ENCODE data around the gene EEF2K. TPM values are rescaled to one million over a fixed set of nuclear protein-coding genes. Genes with fewer than 3 reads are reported as not detected.
A peak's percentile ranks its signal among the peaks of the same experiment; 100 is the strongest.
"Not testable (repeated sequence)": the region's sequence is repeated elsewhere in the genome, so short reads cannot be mapped to it uniquely, and the experiment has no call there.

The EEF2K gene
- polyA plus RNA-seq, 3 donors from 2014 or later = 1.1 to 3.2 TPM; not detected in 1

- peak overlapping the region; percentile 6 to 77 (median 58) for H3K27ac Mint-ChIP-seq
- H3K36me3 Mint-ChIP-seq = peaks cover 3 to 14% (median 4%) of the 10 kb centered on the region in 3 donors
- peaks cover 40 to 62% of the 10 kb centered on the region in 2 donors for H3K4me1 Mint-ChIP-seq
- peak overlapping the region in 1 of 5 donors; percentile 18 for H3K4me3 Mint-ChIP-seq
- peaks cover 0 to 3% (median 0%) of the 10 kb centered on the region in 6 donors for H3K9me3 Mint-ChIP-seq
- peak in 2 of 3 donors; percentile 21 for DNase-seq
- peaks cover 24 to 31% (median 29%) of the 10 kb centered on the region in 3 donors for H3K27me3 Mint-ChIP-seq (ENCODE audit: low read depth in 3 of 3)
These were observed 94.5 kb downstream of the EEF2K start for GRCh38 chr16:22300427-22301071.

DNA sequence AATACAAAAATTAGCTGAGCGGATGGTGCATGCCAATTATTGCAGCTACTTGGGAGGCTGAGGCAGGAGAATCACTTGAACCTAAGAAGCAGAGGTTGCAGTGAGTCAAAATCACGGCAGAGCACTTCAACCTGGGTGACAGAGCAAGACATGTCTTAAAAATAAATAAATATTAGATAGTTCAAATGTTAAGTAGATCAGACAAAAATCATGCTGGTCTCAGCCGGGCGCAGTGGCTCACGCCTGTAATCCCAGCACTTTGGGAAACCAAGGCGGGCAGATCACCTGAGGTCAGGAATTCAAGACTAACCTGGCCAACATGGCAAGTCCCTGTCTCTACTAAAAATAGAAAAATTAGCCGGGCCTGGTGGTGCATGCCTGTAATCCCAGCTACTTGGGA is 95.3 kb downstream of the EEF2K start:
- Mint-ChIP-seq H3K4me1 (peaks cover 35 to 55% of the 10 kb centered on the region in 2 donors), H3K27me3 (ENCODE audit: low read depth in 3 of 3) (peaks cover 22 to 24% (median 24%) of the 10 kb centered on the region in 3 donors), H3K36me3 (peaks cover 3 to 15% (median 4%) of the 10 kb centered on the region in 3 donors)
- DNase-seq, H3K27ac Mint-ChIP-seq, H3K9me3 Mint-ChIP-seq, H3K4me3 Mint-ChIP-seq: not testable (repeated sequence)

DNA sequence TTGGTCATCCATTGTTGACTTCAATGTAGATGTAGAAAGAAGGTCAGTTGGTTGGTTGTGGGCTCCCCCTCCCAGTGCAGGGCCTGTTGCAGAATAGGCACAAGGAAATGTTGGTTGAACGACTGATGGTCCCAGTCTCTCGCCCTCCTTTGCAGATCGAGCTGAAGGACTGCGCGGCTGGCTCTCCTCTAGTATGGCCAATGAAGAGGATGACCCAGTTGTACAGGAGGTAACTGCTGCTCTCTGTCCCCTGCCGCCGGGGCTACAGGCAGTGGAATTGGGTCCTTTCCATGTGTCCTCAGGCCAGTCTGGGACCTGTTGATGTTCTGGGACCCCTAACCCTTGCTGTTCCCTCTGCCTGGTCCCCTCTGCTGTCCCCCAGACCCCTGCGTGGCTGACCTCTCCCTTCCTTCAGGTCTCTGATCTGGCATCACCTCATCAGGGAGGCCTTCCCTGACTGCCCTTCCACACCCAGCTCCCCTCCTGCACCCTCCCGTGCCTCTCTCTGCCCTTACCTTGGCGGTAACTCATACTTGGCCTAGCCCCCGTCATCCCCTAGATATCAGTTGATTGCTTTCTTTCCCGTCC is 96.8 kb downstream of the EEF2K start:
- Mint-ChIP-seq H3K27me3 (ENCODE audit: low read depth in 3 of 3) (peaks cover 10 to 14% (median 11%) of the 10 kb centered on the region in 3 donors), H3K27ac (peak overlapping the region in 2 of 6 donors; percentile 30 to 51), H3K4me1 (peaks cover 31 to 48% of the 10 kb centered on the region in 2 donors), H3K36me3 (peaks cover 3 to 17% (median 4%) of the 10 kb centered on the region in 3 donors), H3K9me3 (no peaks in the 10 kb centered on the region), H3K4me3 (peak overlapping the region in 1 of 5 donors; percentile 32)
- DNase-seq = no peak

DNA sequence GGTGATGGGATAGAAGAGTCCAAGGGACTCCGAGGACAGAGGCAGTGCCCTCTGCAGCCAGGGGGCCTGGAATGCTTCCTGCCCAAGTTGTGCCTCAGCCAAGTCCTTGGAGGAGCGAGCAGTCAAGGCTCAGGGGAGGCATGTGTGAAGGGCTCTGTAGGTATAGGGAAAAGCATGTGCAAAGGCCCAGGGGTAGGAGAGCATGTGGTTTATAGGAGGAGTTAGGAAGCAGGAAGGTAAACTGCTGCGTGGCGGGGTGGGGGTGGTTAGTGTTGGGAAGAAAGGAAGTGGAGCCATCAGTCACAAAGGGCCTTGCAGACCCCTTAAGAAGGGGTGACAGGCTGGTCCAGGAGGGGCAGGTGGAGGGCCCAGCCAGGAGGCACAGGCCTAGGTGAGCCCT is 98.3 kb downstream of the EEF2K start:
- no peak overlapping the region for H3K4me3 Mint-ChIP-seq
- H3K9me3 Mint-ChIP-seq = no peaks in the 10 kb centered on the region
- peaks cover 0 to 8% (median 3%) of the 10 kb centered on the region in 3 donors for H3K27me3 Mint-ChIP-seq (ENCODE audit: low read depth in 3 of 3)
- H3K36me3 Mint-ChIP-seq = peaks cover 3 to 18% (median 4%) of the 10 kb centered on the region in 3 donors
- no peak overlapping the region for H3K27ac Mint-ChIP-seq
- no peak for DNase-seq
- peaks cover 19 to 33% of the 10 kb centered on the region in 2 donors for H3K4me1 Mint-ChIP-seq

- Mint-ChIP-seq H3K9me3 (no peaks in the 10 kb centered on the region), H3K27ac (no peak overlapping the region), H3K27me3 (ENCODE audit: low read depth in 3 of 3) (peaks cover 0 to 4% (median 3%) of the 10 kb centered on the region in 3 donors), H3K36me3 (peaks cover 3 to 20% (median 5%) of the 10 kb centered on the region in 3 donors), H3K4me3 (no peak overlapping the region), H3K4me1 (peaks cover 5 to 15% of the 10 kb centered on the region in 2 donors)
- no peak for DNase-seq
These were observed 100.7 kb downstream of the EEF2K start for GRCh38 chr16:22306788-22307187.

- Mint-ChIP-seq H3K27me3 (ENCODE audit: low read depth in 3 of 3) (peaks cover 0 to 4% (median 3%) of the 10 kb centered on the region in 3 donors), H3K4me3 (no peak overlapping the region), H3K9me3 (no peaks in the 10 kb centered on the region), H3K36me3 (peaks cover 3 to 25% (median 4%) of the 10 kb centered on the region in 3 donors), H3K4me1 (peaks cover 0 to 5% of the 10 kb centered on the region in 2 donors), H3K27ac (no peak overlapping the region)
- DNase-seq = no peak
These were observed 101.8 kb downstream of the EEF2K start for GRCh38 chr16:22307838-22308237.

- Mint-ChIP-seq H3K36me3 (peaks cover 3 to 23% (median 4%) of the 10 kb centered on the region in 3 donors), H3K4me1 (no peaks in the 10 kb centered on the region), H3K27me3 (ENCODE audit: low read depth in 3 of 3) (peaks cover 0 to 4% (median 2%) of the 10 kb centered on the region in 3 donors), H3K4me3 (no peak overlapping the region), H3K9me3 (no peaks in the 10 kb centered on the region), H3K27ac (no peak overlapping the region)
- no peak for DNase-seq
These were observed 102.9 kb downstream of the EEF2K start for GRCh38 chr16:22308824-22309520.

DNA sequence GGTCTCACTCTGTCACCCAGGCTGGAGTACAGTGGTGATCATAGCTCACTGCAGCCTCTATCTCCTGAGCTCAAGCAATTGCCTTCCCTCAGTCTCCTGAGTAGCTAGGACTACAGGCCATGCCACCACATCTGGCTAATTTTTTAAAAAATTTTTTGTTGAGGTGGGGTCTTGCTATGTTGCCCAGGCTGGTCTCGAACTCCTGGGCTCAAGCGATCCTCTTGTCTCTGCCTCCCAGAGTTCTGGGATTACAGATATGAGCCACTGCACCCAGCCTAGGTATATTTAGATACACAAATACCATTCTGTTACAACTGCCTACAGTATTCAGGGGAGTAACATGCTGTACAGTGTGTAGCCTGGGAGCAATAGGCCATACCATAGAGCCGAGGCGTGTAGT is 105.4 kb downstream of the EEF2K start:
- H3K4me1 Mint-ChIP-seq = no peaks in the 10 kb centered on the region
- H3K27ac Mint-ChIP-seq = no peak overlapping the region
- H3K27me3 Mint-ChIP-seq (ENCODE audit: low read depth in 3 of 3) = peaks cover 0 to 4% (median 0%) of the 10 kb centered on the region in 3 donors
- no peak for DNase-seq
- H3K36me3 Mint-ChIP-seq = peaks cover 5 to 30% (median 10%) of the 10 kb centered on the region in 3 donors
- H3K4me3 Mint-ChIP-seq = no peak overlapping the region
- H3K9me3 Mint-ChIP-seq = no peaks in the 10 kb centered on the region

- Mint-ChIP-seq H3K9me3 (no peaks in the 10 kb centered on the region), H3K27ac (no peak overlapping the region), H3K4me1 (no peaks in the 10 kb centered on the region), H3K36me3 (peaks cover 8 to 34% (median 10%) of the 10 kb centered on the region in 3 donors), H3K27me3 (ENCODE audit: low read depth in 3 of 3) (peaks cover 0 to under 1% (median 0%) of the 10 kb centered on the region in 3 donors), H3K4me3 (no peak overlapping the region)
- DNase-seq = no peak
These were observed 107.1 kb downstream of the EEF2K start for GRCh38 chr16:22312897-22313781.

GRCh38 chr16:22313876-22314470 is 107.9 kb downstream of the EEF2K start:
- H3K36me3 Mint-ChIP-seq = peaks cover 8 to 34% (median 10%) of the 10 kb centered on the region in 3 donors
- no peak overlapping the region for H3K4me3 Mint-ChIP-seq
- no peaks in the 10 kb centered on the region for H3K9me3 Mint-ChIP-seq
- peak overlapping the region in 1 of 6 donors; percentile 12 for H3K27ac Mint-ChIP-seq
- H3K4me1 Mint-ChIP-seq = peaks cover 0 to 1% of the 10 kb centered on the region in 2 donors
- H3K27me3 Mint-ChIP-seq (ENCODE audit: low read depth in 3 of 3) = no peaks in the 10 kb centered on the region
- no peak for DNase-seq

DNA sequence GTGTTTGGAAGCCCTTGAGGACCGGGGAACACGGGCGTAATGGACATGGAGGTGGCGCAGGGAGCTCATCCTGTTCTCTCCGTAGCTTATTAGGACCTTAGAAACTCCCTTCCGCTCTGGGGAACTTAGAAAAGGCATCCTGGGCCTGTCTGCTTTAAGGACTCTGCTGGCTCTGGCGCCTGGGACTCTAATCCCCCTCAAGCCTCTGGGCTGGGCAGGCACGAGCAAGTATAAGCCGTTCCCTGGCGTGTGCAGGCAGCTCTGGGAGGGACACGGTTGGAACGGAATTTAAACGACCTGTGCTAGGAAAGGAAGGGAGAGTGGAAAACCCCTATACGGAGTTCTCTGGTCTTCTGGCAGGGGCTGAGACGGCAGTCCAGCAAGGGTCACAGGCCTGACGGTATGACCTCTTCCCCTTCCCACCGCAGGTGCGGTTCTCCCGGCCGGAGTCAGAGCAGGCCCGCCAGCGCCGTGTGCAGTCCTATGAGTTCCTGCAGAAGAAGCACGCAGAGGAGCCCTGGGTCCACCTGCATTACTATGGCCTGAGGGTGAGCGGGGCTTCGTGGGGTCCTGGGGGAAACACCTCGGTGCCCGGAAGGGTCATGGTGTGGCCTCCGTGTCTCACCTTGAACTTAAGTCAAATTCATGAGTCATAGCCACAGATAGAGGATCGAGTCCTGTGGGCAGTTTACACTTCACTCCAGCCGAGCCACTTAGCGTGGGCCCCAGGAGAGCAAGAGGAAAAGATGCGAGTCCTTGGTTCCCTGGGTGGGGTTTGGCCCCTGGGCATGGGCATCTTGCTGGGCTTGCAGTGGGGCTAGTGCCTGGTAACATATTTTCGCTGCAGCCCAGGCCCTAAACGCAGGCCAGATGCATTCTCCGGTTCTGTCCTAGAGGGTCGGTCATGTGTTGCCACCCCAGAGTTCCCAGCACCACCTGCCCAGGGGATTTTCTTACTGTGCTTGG is 108.9 kb downstream of the EEF2K start:
- DNase-seq = no peak
- no peaks in the 10 kb centered on the region for H3K9me3 Mint-ChIP-seq
- H3K27ac Mint-ChIP-seq = peak overlapping the region in 2 of 6 donors; percentile 24 to 56
- no peak overlapping the region for H3K4me3 Mint-ChIP-seq
- peaks cover 0 to 1% of the 10 kb centered on the region in 2 donors for H3K4me1 Mint-ChIP-seq
- peaks cover 14 to 40% (median 14%) of the 10 kb centered on the region in 3 donors for H3K36me3 Mint-ChIP-seq
- H3K27me3 Mint-ChIP-seq (ENCODE audit: low read depth in 3 of 3) = no peaks in the 10 kb centered on the region

DNA sequence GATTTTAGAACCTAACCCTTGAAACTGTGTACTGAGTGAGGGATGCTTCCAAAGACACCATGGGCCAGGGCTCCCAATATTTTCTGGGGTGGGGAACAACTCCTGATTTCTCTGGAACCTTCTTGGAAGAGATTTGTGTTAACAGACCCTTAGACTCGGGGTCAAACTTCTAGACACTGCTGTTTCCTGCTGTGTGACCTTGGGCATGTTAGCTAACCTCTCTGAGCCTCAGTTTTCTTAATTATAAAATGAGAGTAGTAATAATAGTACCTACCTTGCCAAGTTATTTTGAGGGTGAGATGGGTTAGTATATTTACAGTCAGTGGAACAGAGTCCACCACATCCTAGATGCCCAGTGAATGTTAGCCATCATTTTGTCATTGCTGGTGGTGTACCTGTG is 109.9 kb downstream of the EEF2K start:
- Mint-ChIP-seq H3K4me3 (no peak overlapping the region), H3K27me3 (ENCODE audit: low read depth in 3 of 3) (no peaks in the 10 kb centered on the region), H3K9me3 (no peaks in the 10 kb centered on the region), H3K27ac (peak overlapping the region in 1 of 6 donors; percentile 45), H3K36me3 (peaks cover 14 to 48% (median 15%) of the 10 kb centered on the region in 3 donors), H3K4me1 (peaks cover under 1 to 1% of the 10 kb centered on the region in 2 donors)
- no peak for DNase-seq

Measured in immature natural killer cell (primary cell).